ENCODE results near the gene LBX2.

Gene LBX2

DNA sequence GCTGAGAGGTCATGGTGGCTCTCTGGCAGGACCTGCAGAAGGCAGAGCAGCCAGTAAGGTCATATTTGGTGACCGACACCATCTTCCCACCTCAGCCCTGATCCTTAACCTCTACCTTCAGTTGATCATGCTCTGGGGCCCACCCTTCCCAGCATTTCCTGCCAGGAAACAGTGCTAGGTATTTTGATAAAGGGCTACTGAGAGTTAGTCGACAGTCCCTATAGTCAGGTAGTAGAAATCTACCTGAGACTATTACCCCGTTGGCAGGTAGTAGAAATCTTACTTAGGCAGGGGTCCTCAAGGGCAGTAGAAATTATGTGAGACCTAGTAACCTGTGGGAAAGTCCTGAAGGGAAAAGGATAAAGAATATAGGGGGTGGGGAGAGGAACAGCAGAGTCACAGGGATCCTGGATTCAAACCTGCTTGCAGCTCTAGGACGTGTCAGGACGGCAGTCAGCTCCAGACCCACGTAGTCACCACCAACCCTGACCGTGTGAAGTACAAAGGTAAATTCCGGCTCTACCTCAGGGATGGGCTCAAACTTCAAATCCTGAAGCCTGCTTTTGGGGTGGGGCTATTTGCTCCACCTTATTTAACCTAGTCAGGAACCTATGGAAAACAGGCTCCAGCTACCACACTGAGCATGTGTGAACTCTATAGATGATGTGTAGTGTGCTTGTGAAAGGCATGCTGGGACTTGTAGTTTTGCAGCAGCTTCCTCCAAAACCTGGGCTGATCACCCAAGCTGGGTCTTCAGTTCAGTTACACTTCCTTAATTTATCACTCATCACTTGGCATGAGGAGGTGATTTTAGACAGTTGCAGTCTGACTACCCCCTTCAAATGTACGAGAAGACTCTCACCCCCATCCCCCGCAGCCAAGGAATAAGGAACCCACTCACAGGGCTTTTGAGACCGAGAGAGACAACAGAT lies 26.6 kb upstream of the LBX2 start, which contains the start of gene DQX1:
Gene DQX1, minus strand, starts transcription at position 515 of the 932 bp plus-strand sequence. Its CDS starts 502 bp downstream, at position 13.
- DNase-seq, result no peak

DNA sequence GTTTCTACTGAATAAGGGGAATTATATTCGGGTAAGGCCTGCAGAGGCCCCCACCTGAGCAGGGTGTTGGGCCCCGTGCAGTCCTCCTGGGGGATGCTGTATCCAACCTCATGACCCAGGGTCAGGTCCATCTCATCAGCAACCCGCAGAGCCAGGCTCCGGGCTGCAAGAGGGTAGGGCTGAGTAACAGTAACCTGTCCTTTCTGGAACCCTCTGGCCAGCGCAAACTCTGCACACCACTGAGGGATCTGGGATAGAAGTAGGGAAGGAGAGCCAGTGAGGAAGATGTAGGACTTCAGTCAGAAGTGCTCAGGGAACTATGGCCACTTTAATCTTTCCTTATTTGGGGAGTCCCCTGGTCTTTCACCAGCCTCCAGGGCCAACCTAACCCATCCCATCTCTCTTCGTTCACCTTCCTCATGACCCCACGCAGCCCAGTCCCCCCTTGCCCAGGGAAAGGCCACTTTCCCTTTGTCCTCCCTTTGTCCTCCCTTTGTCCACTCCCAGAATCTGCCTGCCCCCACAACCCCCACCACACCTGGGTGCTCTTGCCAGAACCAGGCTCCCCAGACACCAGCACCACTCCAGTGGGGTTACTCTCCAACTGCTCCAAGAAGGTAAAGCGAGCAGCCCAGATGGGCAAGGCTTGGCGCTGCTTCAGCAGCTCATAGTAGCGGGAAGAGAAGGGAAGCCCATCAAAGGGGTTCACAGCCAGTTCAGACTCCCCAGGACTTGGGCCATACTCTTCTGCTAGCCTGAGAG lies 25.7 kb upstream of the LBX2 start:
- no peak for DNase-seq

DNA sequence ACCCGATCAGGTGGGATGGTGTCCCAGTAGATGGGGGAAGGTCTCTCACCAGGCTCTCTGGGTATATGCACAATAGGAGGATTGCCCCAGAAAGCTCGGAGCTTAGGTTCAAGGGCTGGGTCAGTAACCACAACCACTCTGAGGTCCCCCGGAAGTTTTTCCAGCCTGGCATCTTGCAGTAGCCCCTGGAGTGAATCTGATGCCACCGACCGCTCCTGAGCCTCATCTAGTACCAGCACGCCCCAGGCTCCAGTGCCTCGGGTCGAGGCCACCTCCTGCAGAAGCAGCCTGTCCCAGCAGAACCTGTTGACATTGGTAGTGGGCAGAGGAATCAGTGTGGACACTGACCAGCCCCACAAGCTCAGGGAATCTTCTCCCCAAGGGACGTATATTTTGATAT lies 24.6 kb upstream of the LBX2 start:
- no peak for DNase-seq

DNA sequence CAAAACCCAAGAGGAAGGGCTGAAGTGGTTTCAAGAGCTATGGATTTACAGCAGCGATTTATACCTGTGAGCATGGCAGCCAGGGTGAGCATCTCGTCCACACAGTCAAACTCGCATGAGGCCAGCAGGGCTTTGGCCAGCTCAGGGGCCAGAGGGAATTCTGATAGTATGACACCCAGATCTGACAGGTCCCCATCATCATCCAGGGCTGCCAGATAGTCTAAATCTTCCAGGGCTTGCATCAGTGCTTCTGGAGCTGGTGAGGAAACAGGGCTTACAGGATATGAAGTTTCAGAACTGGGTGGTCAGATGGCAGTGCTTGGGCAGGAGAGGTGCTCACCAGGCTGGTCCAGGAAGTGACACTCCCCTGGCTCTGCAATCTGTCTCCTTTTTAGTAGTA lies 23.1 kb upstream of the LBX2 start:
- DNase-seq, result no peak

DNA sequence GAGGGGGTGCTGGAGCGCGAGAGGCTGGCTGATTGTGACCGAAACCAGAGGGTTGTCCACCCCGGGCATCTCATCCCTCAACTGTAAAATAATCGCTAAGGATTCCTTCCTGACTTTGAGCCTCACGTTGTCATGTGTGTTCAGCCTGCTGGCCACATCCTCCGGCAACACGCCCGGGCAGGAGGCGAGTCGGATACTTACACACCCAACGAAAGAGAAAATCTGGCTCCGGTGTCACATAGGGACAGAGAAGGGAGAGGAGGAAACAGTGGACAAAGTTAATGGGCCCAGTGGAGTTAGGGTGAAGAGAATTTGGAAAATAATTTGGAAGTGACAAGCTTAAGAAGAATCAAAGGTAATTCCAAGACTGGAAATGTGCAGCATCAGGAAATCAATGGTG lies 17.2 kb upstream of the LBX2 start:
- no peak for DNase-seq

DNA sequence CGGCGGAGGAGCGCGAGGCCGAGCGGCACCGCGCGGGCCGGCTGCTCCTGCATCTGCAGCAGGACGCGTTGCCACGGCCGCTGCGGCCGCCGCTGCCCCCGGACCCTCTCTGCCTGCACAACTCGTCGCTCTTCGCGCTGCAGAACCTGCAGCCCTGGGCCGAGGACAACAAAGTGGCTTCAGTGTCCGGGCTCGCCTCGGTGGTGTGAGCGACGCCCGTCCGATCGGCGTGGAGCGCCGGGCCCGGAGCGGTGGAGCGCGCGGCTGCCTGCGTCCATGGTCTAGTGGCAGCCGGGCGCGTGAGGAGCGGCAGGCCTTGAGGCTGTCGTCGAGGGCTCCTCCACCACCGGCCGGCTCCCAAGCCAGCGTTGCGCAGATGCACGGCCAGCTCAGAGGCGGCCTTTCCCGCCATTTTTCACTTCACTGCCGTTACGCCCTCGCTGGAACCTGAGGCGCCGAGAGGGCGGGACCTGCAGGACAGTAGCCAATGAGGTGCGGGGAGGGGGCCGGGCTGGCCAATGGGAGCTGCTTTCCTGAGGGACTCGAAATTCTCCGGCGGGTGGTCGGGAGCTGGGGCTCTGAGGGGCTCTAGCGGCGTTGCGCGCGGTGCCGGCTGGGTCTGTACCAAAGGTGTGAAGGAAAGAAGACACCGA lies 16.7 kb upstream of the LBX2 start:
- no peak for DNase-seq

DNA sequence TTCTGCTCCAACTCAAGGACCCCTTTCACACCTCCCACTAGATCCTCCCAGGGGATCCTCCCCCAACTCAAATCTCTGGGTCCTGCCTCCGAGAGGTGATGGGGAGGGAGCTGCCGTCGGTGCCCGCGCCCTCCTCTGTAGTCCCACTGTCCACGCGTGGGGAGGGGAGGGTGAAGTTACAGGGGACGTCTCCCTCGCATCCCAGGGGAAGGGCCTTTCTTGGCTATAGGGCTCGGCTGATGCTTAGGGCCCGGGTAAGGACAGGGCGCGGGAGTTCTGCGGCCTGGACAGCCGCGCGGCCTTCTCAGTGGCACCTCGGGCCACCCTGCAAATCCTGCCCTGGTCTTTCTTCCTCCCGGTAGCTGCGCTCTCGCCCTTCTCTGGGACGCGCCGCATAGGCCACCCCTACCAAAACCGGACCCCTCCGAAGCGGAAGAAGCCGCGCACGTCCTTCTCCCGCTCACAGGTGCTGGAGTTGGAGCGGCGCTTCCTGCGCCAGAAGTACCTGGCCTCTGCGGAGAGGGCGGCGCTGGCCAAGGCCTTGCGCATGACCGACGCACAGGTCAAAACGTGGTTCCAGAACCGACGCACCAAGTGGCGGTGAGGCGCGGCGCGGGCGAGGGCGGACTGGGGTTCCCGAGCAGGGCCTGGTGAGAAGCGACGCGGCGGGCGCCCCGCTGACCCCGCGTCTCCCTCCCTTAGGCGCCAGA lies 16.0 kb upstream of the LBX2 start:
- DNase-seq, result no peak

DNA sequence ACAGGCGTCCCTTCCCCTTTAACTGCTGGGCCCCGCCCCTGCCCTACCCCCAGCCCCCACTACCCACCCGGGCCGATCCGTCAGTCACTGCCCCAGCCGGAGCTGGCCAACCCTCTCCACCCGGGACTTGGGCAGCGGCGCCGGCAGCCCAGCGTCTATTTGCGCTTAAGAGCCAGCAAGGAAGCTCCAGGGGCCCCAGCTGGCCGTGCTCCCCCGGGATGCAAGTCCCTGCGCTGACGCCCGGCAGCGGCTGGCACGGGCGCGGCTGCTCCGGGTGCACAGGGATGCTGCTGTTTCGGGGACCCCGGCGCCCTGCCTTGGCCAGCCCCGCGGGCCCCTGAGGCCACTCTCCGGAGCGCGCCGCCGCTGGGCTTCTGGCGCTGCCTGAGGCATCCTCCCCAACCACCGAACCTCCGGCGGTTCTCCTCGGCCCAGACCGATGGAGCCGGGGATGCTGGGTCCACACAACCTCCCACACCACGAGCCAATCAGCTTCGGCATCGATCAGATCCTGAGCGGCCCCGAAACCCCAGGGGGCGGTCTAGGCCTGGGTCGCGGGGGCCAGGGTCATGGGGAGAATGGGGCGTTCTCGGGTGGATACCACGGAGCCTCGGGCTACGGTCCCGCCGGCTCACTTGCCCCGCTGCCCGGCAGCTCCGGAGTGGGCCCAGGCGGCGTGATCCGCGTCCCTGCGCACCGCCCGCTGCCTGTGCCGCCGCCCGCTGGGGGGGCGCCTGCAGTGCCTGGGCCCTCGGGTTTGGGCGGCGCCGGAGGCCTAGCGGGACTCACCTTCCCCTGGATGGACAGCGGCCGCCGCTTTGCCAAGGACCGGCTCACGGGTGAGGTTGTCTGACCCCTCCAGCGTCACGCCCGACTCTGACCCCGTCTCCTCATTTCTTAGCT lies 15.2 kb upstream of the LBX2 start, which contains the start of gene TLX2:
Gene TLX2, plus strand, starts transcription at position 83 of the 903 bp plus-strand sequence. Its CDS starts 357 bp downstream, at position 440.
- no peak for DNase-seq

DNA sequence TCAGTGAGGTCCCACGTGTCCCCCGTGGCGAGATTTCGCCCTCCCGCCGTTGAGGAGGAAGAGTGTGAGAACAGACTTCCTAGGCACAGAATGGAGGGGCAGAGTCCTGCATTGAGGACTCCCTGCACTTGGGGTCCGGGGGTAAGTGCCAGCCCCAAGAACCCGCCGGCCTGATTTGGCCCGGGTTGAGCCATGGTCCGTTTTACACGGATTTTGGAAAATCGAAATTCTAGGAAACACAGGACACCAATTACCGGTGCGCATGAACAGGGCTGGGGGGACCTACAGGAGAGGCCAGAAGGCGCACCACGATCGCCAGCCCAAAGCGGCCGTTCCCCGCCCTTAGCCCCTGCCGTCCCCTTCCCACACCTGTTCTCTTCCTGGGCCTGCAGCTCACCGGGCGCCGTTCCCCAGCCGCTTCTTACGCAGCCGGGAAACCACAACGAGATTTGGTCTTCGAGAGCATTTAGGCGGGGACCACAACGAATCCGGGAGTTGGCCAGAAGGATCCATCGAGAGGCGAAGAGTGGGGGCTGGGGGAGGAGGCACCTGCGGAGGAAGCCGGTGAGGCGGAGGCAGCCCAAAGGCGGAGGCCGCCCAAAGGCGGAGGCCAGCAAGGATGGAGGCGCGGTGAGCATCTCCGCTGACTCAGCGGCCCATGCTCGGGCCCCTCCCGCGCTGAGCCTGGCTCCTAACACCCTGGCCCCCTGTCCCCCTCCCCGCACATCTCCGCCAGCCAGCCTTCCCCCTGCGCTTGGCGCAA lies 14.4 kb upstream of the LBX2 start:
- no peak for DNase-seq

DNA sequence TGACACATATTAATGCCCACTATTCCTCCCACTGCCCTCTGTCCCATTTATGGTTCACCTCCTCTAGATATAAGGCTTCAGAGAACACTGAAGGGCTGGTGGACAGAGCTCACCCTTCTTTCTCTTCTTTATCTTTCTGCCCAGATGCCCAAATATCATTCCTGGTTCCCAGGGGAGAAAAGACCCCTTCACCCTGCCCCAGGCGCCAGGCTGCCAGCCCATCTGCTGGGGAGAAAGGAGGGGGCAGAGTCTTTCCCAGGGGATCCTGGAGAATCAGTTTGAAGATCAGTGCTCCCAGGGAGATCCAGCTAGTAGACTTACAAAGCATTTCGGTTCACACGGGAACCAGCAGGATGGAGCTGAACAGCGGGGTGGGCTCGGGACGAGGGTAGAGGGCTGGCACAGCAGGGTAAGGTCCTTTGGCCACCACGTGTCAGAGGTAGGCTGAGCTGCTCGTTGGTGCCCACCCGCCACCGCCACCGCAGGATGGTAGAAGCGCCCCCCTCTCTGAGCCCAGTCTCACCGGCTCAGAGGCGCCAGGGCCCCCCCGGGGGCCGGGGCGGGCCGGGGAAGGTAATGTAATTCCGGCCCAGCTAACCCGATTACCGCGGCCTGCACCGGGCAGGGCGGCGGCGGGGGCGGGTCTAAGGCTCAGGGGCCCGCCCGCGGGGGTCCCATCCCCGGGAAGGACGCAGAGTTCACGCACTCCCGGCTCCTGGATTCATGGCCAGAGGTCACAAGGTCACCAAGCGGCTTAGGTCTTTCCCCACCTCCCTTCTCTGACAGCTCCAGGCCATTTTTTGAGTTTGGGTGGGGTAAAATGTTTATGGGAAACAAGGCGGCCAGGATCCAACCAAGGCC lies 13.6 kb upstream of the LBX2 start:
- DNase-seq, result no peak

DNA sequence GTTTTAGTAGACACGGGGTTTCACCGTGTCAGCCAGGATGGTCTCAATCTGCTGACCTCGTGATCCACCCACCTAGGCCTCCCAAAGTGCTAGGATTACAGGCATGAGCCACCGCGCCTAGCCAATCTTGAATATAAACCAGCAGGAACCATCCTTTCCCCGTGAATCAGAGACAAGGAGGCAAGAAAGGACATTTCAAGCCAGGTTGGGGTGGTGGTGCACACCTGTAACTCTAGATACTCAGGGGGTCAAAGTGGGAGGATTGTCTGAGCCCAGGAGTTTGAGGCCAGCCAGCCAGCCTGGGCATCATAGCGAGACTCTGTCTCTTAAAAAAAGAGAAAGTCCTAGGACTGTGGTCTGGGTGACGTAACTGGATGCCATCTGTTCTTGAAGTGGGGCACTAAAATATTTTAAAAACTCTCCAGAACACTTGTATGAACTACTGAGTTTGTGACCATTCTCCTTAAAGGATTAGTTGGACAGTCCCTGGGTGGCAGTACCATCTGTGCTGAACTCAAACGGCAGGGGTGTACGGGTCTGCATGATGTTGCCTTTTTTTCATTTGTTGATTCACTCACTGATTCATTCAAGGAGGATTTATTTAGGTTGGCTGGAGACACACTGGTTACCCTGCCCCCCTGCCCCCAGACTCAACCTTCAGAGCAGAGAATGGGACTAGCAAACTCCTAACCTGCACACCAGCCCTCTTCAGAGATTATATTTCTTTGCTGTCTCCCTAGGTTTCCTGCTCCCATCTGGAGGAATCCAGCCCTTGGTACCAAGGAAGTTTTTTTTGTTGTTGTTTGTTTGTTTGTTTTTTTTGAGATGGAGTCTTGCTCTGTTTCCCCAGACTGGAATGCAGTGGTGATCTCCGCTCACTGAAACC lies 11.9 kb upstream of the LBX2 start:
- no peak for DNase-seq

DNA sequence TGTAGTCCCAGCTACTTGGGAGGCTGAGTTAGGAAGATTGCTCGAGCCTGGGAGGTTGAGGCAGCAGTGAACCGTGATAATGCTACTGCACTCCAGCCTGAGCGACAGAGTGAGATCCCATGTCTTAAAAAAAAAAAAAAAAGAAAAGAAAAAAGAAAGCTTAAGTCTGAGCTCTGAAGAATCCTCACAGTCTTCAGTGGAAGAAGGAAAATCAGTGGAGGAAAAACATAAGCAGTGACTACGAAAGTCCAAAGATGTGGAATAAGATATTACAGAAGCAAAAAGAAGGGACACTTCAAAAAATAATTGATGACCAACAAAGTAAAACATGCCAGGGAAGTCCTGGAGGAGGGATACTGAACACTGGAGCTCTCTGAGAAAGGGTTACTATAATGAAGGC lies 10.9 kb upstream of the LBX2 start:
- DNase-seq, result no peak

DNA sequence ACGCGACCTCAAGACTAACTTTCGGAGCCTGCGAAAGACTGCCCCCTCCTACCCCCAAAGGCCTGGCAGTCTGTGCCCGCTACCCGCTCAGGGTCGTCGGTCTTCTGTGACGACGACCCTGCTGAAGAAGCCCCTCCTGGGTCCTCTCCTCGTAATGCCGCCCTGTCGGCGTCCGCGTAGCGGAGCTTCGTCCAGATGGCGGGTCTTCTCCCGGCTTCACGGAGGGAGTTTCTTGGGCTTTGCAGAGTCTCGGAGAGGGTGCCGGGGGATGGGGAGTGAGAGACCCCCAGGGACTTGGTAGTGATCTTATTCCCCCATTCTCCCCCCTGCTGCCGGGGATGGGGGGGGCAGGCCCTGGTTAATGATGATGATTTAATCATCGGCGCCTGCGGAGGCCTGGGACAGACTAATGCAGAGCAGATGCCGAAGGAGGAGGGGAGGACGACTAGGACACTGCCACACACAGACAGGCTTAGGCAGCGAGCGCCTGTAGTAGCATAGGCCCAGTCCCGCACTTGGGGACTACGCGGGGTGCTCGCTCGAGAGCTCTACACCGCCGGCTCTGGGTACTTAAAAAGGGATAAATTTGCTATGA lies 8.6 kb upstream of the LBX2 start:
- no peak for DNase-seq

DNA sequence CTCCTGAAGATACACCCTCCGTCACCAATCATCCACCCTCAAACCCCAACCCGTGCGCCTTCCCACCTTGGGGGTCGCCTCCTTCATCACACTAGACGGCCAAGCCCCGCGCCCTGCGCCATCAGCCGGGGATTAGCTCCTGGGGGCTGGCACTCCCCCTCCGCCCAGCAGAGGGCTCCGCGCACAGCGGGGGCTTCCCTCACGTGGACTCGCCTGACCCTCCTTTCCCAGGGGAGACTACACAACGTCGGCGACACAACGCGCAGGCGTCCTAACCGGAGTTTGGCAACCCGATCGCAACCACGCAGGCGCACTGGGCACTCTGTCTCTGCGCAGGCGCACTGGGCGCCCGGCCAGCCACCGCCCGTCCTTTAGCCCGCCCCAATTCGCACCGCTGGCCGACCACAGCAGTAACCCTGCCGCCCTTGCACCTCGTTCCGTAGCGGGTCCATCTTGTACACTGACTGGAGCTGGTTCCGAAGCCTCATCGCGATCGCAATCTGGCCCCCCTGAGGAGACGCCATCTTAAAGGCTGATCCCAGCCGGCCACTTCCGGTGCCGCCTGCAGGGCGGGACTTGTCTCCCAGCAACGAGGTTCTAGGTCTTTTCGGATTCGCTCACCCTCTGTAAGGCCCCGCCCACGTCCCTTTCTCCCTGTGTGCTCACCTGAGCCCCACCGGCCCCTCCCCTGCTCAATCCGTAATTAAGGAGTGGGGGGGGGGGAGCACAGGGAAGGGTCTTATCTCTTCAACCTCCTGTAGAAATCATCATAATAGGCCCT lies 7.9 kb upstream of the LBX2 start, which contains the start of gene PCGF1:
Gene PCGF1, minus strand, starts transcription at position 551 of the 781 bp plus-strand sequence. Its CDS starts 27 bp downstream, at position 524.
- DNase-seq, result peak; percentile 85

DNA sequence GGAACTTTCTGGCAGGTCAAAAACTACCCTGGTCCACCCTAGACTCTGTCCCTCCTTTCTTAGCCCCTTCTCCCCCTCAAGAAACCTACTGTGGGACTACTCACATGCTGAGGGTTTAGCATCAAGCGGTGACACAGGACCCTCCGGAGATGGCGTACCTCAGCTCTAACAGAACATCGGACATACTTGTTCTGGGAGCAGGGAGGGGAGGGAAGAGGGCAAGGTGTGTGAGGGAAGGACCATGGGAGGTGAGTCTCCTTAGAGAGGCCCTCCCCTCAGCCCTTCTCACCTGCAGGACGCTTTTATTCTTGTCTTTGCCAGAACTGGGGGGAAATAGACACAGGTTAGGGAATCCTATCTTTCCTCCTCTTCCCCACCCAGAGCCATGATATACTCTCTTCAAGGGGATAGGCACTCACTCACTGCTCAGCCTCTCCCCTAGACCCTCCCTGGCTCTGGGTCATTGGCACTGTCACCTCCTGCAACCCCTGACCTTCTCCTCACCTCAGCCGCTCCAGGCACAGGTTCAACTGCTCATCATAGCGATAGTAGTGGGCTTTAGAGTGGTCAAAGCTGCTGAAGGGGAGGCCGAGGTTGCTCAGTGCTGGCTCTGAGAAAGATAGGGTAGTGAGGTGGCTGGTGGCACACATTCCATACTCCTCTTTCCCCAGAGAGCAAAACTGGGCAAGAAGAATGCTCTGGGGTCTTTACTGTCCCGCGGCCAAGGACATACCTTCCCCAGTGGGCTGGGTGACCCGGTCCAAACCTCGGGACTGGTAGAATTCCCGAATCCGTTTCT lies 6.2 kb upstream of the LBX2 start:
- no peak for DNase-seq

DNA sequence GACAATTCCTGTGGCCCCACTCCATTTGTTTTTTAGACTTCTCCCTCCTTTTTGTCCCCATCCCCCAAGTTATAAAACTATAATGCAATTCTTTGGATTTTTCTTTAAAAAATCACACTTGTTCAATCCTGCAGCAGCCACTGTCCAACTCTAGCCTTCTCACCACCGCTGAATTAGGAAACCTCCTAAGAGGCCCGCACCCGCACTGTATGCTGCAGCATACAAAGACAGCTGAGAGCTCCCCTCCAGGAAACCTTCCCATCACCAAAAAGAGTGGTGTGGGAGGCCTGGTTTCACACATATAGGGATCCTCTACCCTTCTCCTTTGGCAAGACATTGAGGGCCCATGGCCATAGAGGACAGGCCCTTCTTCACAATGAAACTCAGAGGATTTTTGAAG lies 5.2 kb upstream of the LBX2 start:
- DNase-seq, result no peak

Data from NCI-H2029 treated with DMSO at 0.1 percent for 48 hours (cell line).